Neural cell (in vitro differentiated cells): Measurements from ENCODE around the gene METTL16. TPM values are rescaled to one million over a fixed set of nuclear protein-coding genes. Genes with fewer than 3 reads are reported as not detected.

Experiments
- H2AFZ ChIP-seq: fragments of 200-600, 300-800 bp; sonication (generic), shearing (Covaris generic); 2 replicates; pipeline ENCODE4 v1.6.0; 2014; ENCODE audit warnings: low read depth, mild to moderate bottlenecking, antibody characterized with exemption, low read length, moderate library complexity
- H3F3A ChIP-seq: fragments of 200-600 bp; shearing (Covaris generic); 2 replicates; pipeline ENCODE4 v1.6.1; 2016; ENCODE audit warnings: mild to moderate bottlenecking, moderate library complexity, mixed read lengths, antibody characterized with exemption, low read length; ENCODE audit not compliant: insufficient read depth, poor library complexity, severe bottlenecking
- H3K27ac ChIP-seq: fragments of 200-600, 300-800 bp; sonication (generic), shearing (Covaris generic); 2 replicates; pipeline ENCODE4 v1.5.1; 2014; ENCODE audit warnings: mild to moderate bottlenecking, low read length, moderate library complexity
- H3K27me3 ChIP-seq: fragments of 300-800, 200-600 bp; sonication (generic), shearing (Covaris generic); 2 replicates; pipeline ENCODE4 v1.6.0; 2014; ENCODE audit warnings: mild to moderate bottlenecking, low read depth, low read length, moderate library complexity; ENCODE audit not compliant: insufficient read depth
- H3K36me3 ChIP-seq: fragments of 300-800, 200-600 bp; sonication (generic), shearing (Covaris generic); 2 replicates; pipeline ENCODE4 v1.5.1; 2014; ENCODE audit warnings: mild to moderate bottlenecking, antibody characterized with exemption, low read length, moderate library complexity; ENCODE audit not compliant: insufficient read depth
- H3K4me2 ChIP-seq: fragments of 300-800, 200-600 bp; sonication (generic), shearing (Covaris generic); 2 replicates; pipeline ENCODE4 v1.6.0; 2014; ENCODE audit warnings: mild to moderate bottlenecking, low read length
- H3K4me3 ChIP-seq: fragments of 300-800, 200-600 bp; sonication (generic), shearing (Covaris generic); 2 replicates; pipeline ENCODE4 v1.5.1; 2014; ENCODE audit warnings: mild to moderate bottlenecking, low read length, moderate library complexity
- H3K79me2 ChIP-seq: fragments of 200-600 bp; shearing (Covaris generic); replicated peaks from 2 replicates; pipeline ENCODE4 v1.6.0; 2014; ENCODE audit warnings: mild to moderate bottlenecking, low read length, moderate library complexity; ENCODE audit not compliant: insufficient read depth
- H3K9ac ChIP-seq: fragments of 300-800, 200-600 bp; sonication (generic), shearing (Covaris generic); 2 replicates; pipeline ENCODE4 v1.6.1; 2016; ENCODE audit warnings: mild to moderate bottlenecking, low read length, mixed read lengths
- H3K9me2 ChIP-seq: fragments of 200-600 bp; shearing (Covaris generic); 2 replicates; pipeline ENCODE4 v1.6.1; 2016; ENCODE audit warnings: mild to moderate bottlenecking, low read length, mixed read lengths; ENCODE audit not compliant: insufficient read depth
- H3K9me3 ChIP-seq: fragments of 200-600, 300-800 bp; sonication (generic), shearing (Covaris generic); 2 replicates; pipeline ENCODE4 v1.6.1; 2016; ENCODE audit warnings: mild to moderate bottlenecking, mixed run types, low read length, moderate library complexity, mixed read lengths
- H4K20me1 ChIP-seq: fragments of 200-600 bp; shearing (Covaris generic); 2 replicates; pipeline ENCODE4 v1.6.1; 2016; ENCODE audit warnings: mild to moderate bottlenecking, mixed run types; ENCODE audit not compliant: insufficient read depth
- CTCF ChIP-seq: fragments of 450-650 bp; IDR thresholded peaks from 2 replicates; pipeline ENCODE4 v1.5.1; 2014; ENCODE audit warnings: antibody characterized with exemption, mild to moderate bottlenecking, moderate library complexity; ENCODE audit not compliant: poor library complexity, severe bottlenecking
- EP300 ChIP-seq: fragments of 450-650 bp; conservative IDR thresholded peaks from 2 replicates; pipeline ENCODE4 v1.6.1; 2014; ENCODE audit warnings: antibody characterized with exemption, mild to moderate bottlenecking, moderate library complexity; ENCODE audit not compliant: poor library complexity, severe bottlenecking
- EZH2 ChIP-seq: fragments of 200-600, 300-800 bp; shearing (Covaris generic), sonication (generic); IDR thresholded peaks from 2 replicates; pipeline ENCODE4 v1.6.1; 2014; ENCODE audit warnings: antibody characterized with exemption, low read length, borderline replicate concordance, mild to moderate bottlenecking; ENCODE audit not compliant: insufficient read depth, poor library complexity, severe bottlenecking
- MXI1 ChIP-seq: fragments of 450-650 bp; conservative IDR thresholded peaks from 2 replicates; pipeline ENCODE4 v1.6.1; 2014; ENCODE audit warnings: antibody characterized with exemption, mild to moderate bottlenecking; ENCODE audit not compliant: poor library complexity, severe bottlenecking
- POLR2AphosphoS5 ChIP-seq: IDR thresholded peaks from 2 replicates; pipeline ENCODE4 v1.6.1; 2012
- RAD21 ChIP-seq: fragments of 450-650 bp; conservative IDR thresholded peaks from 2 replicates; pipeline ENCODE4 v1.6.1; 2014; ENCODE audit warnings: antibody characterized with exemption, mild to moderate bottlenecking, moderate library complexity
- SMC3 ChIP-seq: fragments of 450-650 bp; conservative IDR thresholded peaks from 2 replicates; pipeline ENCODE4 v1.6.1; 2014; ENCODE audit warnings: antibody characterized with exemption, mild to moderate bottlenecking, moderate library complexity; ENCODE audit not compliant: poor library complexity
- TAF1 ChIP-seq: IDR thresholded peaks from 2 replicates; pipeline ENCODE4 v1.6.1; 2012; ENCODE audit warnings: low read depth
- polyA plus RNA-seq: library from polyadenylated mRNA; depleted of rRNA; stranded (reverse); fragments of >200 nt; gene quantifications from 2 replicates; pipeline ENCODE4 v1.2.3, GENCODE V29; 2014
- TF ChIP-seq, protein P1 (sequence below): IDR thresholded peaks from 2 replicates; pipeline ENCODE4 v1.6.1; 2012; ENCODE audit warnings: borderline replicate concordance

METTL16 gene
- polyA plus RNA-seq, 1 donor from 2014 or later: 20.3 TPM

- Histone ChIP-seq H3K79me2 (no peaks in the 10 kb centered on the region), H3K36me3 (no peaks in the 10 kb centered on the region), H3F3A (no peaks in the 10 kb centered on the region), H2AFZ (no peak overlapping the region), H3K9ac (no peak overlapping the region), H3K27ac (no peak overlapping the region), H3K9me3 (no peaks in the 10 kb centered on the region), H3K27me3 (no peaks in the 10 kb centered on the region), H3K9me2 (no peaks in the 10 kb centered on the region), H3K4me2 (no peak overlapping the region), H3K4me3 (no peak overlapping the region), H4K20me1 (no peaks in the 10 kb centered on the region)
- TF ChIP-seq SMC3: no peak
- TF ChIP-seq TAF1: no peak
- no peak for TF ChIP-seq EZH2
- no peak for TF ChIP-seq POLR2AphosphoS5
- TF ChIP-seq, protein P1, sequence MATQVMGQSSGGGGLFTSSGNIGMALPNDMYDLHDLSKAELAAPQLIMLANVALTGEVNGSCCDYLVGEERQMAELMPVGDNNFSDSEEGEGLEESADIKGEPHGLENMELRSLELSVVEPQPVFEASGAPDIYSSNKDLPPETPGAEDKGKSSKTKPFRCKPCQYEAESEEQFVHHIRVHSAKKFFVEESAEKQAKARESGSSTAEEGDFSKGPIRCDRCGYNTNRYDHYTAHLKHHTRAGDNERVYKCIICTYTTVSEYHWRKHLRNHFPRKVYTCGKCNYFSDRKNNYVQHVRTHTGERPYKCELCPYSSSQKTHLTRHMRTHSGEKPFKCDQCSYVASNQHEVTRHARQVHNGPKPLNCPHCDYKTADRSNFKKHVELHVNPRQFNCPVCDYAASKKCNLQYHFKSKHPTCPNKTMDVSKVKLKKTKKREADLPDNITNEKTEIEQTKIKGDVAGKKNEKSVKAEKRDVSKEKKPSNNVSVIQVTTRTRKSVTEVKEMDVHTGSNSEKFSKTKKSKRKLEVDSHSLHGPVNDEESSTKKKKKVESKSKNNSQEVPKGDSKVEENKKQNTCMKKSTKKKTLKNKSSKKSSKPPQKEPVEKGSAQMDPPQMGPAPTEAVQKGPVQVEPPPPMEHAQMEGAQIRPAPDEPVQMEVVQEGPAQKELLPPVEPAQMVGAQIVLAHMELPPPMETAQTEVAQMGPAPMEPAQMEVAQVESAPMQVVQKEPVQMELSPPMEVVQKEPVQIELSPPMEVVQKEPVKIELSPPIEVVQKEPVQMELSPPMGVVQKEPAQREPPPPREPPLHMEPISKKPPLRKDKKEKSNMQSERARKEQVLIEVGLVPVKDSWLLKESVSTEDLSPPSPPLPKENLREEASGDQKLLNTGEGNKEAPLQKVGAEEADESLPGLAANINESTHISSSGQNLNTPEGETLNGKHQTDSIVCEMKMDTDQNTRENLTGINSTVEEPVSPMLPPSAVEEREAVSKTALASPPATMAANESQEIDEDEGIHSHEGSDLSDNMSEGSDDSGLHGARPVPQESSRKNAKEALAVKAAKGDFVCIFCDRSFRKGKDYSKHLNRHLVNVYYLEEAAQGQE: no peak
- no peak for TF ChIP-seq MXI1
- TF ChIP-seq RAD21: no peak
- TF ChIP-seq EP300: no peak
- no peak for TF ChIP-seq CTCF
Measured at GRCh38 chr17:2427215-2427614, 84.5 kb downstream of the METTL16 start.

- no peaks in the 10 kb centered on the region for H3K36me3 ChIP-seq
- no peaks in the 10 kb centered on the region for H3K9me2 ChIP-seq
- TF ChIP-seq EP300: no peak
- TF ChIP-seq POLR2AphosphoS5: peak; percentile 70
- TF ChIP-seq, protein P1: no peak
- H3K79me2 ChIP-seq: no peaks in the 10 kb centered on the region
- peak overlapping the region; percentile 63 for H3K27ac ChIP-seq
- no peaks in the 10 kb centered on the region for H4K20me1 ChIP-seq
- no peaks in the 10 kb centered on the region for H3K9me3 ChIP-seq
- peak overlapping the region; percentile 41 for H3K9ac ChIP-seq
- no peaks in the 10 kb centered on the region for H3F3A ChIP-seq
- H3K4me2 ChIP-seq: peak overlapping the region; percentile 14
- H3K4me3 ChIP-seq: peak overlapping the region; percentile 44
- no peaks in the 10 kb centered on the region for H3K27me3 ChIP-seq
- H2AFZ ChIP-seq: no peak overlapping the region
Measured at GRCh38 chr17:2423271-2423670, 88.4 kb downstream of the METTL16 start.
